Lower lobe of right lung (tissue), 2 donors: ENCODE results near the gene CSE1L. TPM values are rescaled to one million over a fixed set of nuclear protein-coding genes. Genes with fewer than 3 reads are reported as not detected.

ENCODE experiments used
- ATAC-seq, 2 donors: fragments of 200-7000 bp; cut with Tn5 transposase; one replicate each; pipeline ENCODE4 v1.9.1; 2020 to 2022; ENCODE audit warnings: mild to moderate bottlenecking in 2 of 2, moderate library complexity in 2 of 2
- DNase-seq: peaks from one replicate; pipeline ENCODE4 v3.0.0-alpha.2; 2020
- H3K27ac ChIP-seq: fragments of 200-600 bp; one replicate; pipeline ENCODE4 v1.8.0; 2022
- H3K27me3 ChIP-seq: fragments of 200-600 bp; one replicate; pipeline ENCODE4 v1.8.0; 2022; ENCODE audit warnings: low read depth
- H3K36me3 ChIP-seq: fragments of 200-600 bp; one replicate; pipeline ENCODE4 v1.8.0; 2022; ENCODE audit warnings: mild to moderate bottlenecking
- H3K4me1 ChIP-seq: fragments of 200-600 bp; one replicate; pipeline ENCODE4 v1.8.0; 2022
- H3K4me3 ChIP-seq: fragments of 200-600 bp; one replicate; pipeline ENCODE4 v1.8.0; 2022; ENCODE audit warnings: mild to moderate bottlenecking
- H3K9me3 ChIP-seq: fragments of 200-600 bp; one replicate; pipeline ENCODE4 v1.8.0; 2022
- intact Hi-C: fragments of 100-400 bp; cut with DNase I; formaldehyde crosslinking; loops from one replicate; pipeline ENCODE4 v1.11.0; 2022
- total RNA-seq: library from RNA; stranded (reverse); fragmentation: NEBNext Ultra II Directional; extraction: Animal tissue kit (Norgen Biotek cat#: 25700); gene quantifications from one replicate; pipeline ENCODE4 v1.2.1, GENCODE V29; 2021
- TF ChIP-seq, protein P1 (sequence below): fragments of 200-600 bp; IDR thresholded peaks from one replicate; pipeline ENCODE4 v1.8.0; 2022; ENCODE audit warnings: antibody characterized with exemption, mild to moderate bottlenecking
- donor health status: DM: no; HTN: yes; CAD: no; lungs with severe emphysema.

The CSE1L gene
- total RNA-seq, 1 donor from 2014 or later = 39.0 TPM

GRCh38 chr20:49045440-49046086, 549 bp upstream of the CSE1L start:
- H3K27ac ChIP-seq = peak overlapping the region; percentile 90
- peak overlapping the region; percentile 92 for H3K4me3 ChIP-seq
- ATAC-seq (peak; percentile 5 to 25), DNase-seq (peak; percentile 68)
- no peaks in the 10 kb centered on the region for H3K9me3 ChIP-seq
- intact Hi-C loops = no loop called here
- peaks cover 28% of the 10 kb centered on the region for H3K4me1 ChIP-seq
- H3K27me3 ChIP-seq = no peaks in the 10 kb centered on the region
- TF ChIP-seq, protein P1, sequence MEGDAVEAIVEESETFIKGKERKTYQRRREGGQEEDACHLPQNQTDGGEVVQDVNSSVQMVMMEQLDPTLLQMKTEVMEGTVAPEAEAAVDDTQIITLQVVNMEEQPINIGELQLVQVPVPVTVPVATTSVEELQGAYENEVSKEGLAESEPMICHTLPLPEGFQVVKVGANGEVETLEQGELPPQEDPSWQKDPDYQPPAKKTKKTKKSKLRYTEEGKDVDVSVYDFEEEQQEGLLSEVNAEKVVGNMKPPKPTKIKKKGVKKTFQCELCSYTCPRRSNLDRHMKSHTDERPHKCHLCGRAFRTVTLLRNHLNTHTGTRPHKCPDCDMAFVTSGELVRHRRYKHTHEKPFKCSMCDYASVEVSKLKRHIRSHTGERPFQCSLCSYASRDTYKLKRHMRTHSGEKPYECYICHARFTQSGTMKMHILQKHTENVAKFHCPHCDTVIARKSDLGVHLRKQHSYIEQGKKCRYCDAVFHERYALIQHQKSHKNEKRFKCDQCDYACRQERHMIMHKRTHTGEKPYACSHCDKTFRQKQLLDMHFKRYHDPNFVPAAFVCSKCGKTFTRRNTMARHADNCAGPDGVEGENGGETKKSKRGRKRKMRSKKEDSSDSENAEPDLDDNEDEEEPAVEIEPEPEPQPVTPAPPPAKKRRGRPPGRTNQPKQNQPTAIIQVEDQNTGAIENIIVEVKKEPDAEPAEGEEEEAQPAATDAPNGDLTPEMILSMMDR = no peak
- H3K36me3 ChIP-seq = peaks cover 5% of the 10 kb centered on the region

- Histone ChIP-seq H3K9me3 (no peaks in the 10 kb centered on the region), H3K4me1 (peaks cover 24% of the 10 kb centered on the region), H3K27me3 (no peaks in the 10 kb centered on the region), H3K4me3 (no peak overlapping the region), H3K36me3 (peaks cover 5% of the 10 kb centered on the region), H3K27ac (no peak overlapping the region)
- intact Hi-C loops = no loop called here
- TF ChIP-seq, protein P1 = no peak
- no peak for ATAC-seq
- DNase-seq = no peak
Measured at GRCh38 chr20:49052334-49052733, 6.2 kb downstream of the CSE1L start.

GRCh38 chr20:49054056-49054643, 8.0 kb downstream of the CSE1L start:
- no peaks in the 10 kb centered on the region for H3K9me3 ChIP-seq
- H3K36me3 ChIP-seq = peaks cover 23% of the 10 kb centered on the region
- no peak overlapping the region for H3K4me3 ChIP-seq
- H3K4me1 ChIP-seq = peaks cover 10% of the 10 kb centered on the region
- intact Hi-C loops = no loop called here
- no peak overlapping the region for H3K27ac ChIP-seq
- ATAC-seq = no peak
- DNase-seq = no peak
- TF ChIP-seq, protein P1 = no peak
- H3K27me3 ChIP-seq = no peaks in the 10 kb centered on the region

DNA sequence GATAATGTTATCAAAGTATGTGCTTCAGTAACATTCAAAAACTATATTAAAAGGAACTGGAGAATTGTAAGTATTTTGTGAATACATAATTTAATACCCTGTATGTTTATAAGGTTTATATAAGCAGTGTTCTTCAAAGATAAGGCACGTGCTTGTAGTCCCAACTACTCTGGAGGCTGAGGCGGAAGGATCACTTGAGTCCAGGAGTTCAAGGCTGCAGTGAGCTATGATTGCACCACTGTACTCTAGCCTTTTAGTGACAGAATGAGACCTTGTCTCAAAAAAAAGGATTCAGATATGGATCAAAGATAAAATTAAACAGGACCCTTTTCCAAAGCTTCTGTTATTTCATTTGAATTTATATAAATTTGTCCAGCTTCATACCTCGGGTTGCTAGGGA, 17.2 kb downstream of the CSE1L start:
- ATAC-seq (no peak), DNase-seq (no peak)
- Histone ChIP-seq H3K27me3 (no peaks in the 10 kb centered on the region), H3K4me1 (no peaks in the 10 kb centered on the region), H3K36me3 (peaks cover 79% of the 10 kb centered on the region), H3K4me3 (no peak overlapping the region), H3K27ac (no peak overlapping the region), H3K9me3 (no peaks in the 10 kb centered on the region)
- TF ChIP-seq, protein P1 = no peak
- intact Hi-C loops = no loop called here

DNA sequence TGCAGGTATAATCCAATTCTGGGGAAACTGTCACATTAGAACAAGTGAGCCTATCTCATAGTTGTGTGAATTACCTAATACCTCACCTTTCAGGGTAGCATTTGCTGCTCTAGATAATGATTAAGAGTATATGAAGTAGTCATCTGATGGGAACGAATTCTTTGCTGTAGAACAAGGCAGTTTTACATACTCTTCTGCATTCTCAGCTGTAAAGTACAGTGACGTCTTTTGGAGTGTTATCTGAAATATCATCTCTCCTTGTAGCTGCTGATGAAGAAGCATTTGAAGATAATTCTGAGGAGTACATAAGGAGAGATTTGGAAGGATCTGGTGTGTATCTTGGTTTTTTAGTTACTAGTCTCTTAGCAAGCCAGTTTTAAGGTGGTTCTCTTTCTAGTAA, 28.4 kb downstream of the CSE1L start:
- TF ChIP-seq, protein P1 = no peak
- no peaks in the 10 kb centered on the region for H3K9me3 ChIP-seq
- no peak for ATAC-seq
- H3K27me3 ChIP-seq = no peaks in the 10 kb centered on the region
- intact Hi-C loops = no loop called here
- no peak overlapping the region for H3K27ac ChIP-seq
- H3K4me1 ChIP-seq = no peaks in the 10 kb centered on the region
- no peak for DNase-seq
- H3K4me3 ChIP-seq = no peak overlapping the region
- peaks cover 99% of the 10 kb centered on the region for H3K36me3 ChIP-seq
